ENCODE results near the gene FAXC. TPM values are rescaled to one million over a fixed set of nuclear protein-coding genes. Genes with fewer than 3 reads are reported as not detected.
A peak's percentile ranks its signal among the peaks of the same experiment; 100 is the strongest.

The FAXC gene
- total and polyA plus RNA-seq, 2 donors (not counting 3 experiments of a cell fraction or from before 2014, with no cell fraction given): 3.4 to 3.6 TPM

GRCh38 chr6:99330159-99330558 lies 19.3 kb downstream of the FAXC start:
- H3K4me2 ChIP-seq (ENCODE audit: insufficient read depth, low read length): no peak overlapping the region
- FAIRE-seq (peak; percentile 70), DNase-seq (ENCODE audit: low read depth, low spot score) (peak; percentile 57)
- H3K27me3 ChIP-seq (ENCODE audit: control insufficient read depth in 2 of 2, insufficient read depth in 2 of 2, low read length in 2 of 2): peaks cover 0 to 2% of the 10 kb centered on the region in 2 experiments
- ChIA-PET CTCF (interaction anchor here (0.5 to 3.9 kb wide), 53 partner anchors 9 to 589 kb away, joined by 3 to 41 read pairs (median 4); partner anchors contain the start of genes COQ3, FAXC and PNISR), POLR2A (interaction anchor here (0.8 kb wide), 1 partner anchor 64 kb away, joined by 3 read pairs; the partner anchor contains the start of gene COQ3)
- no peaks in the 10 kb centered on the region for H3K9me3 ChIP-seq (replicated peaks; ENCODE audit: control insufficient read depth, insufficient read depth, low read length)
- H3K4me1 ChIP-seq (ENCODE audit: control insufficient read depth, extremely low read depth, insufficient read depth, low read length): no peaks in the 10 kb centered on the region
- H3K9me1 ChIP-seq (replicated peaks; ENCODE audit: control insufficient read depth, extremely low read depth, insufficient read depth, low read length): no peaks in the 10 kb centered on the region
- dilution Hi-C loops (cut with MboI; ENCODE audit: extremely low pct_ligation_motif_present, low sequenced_read_pairs) (no loop called here), intact Hi-C loops (cut with micrococcal nuclease) (loop anchor here (1.0 kb wide), 3 partner anchors 63 to 416 kb away; partner anchors contain the start of gene PNISR)
- no peaks in the 10 kb centered on the region for H3K79me2 ChIP-seq (ENCODE audit: control insufficient read depth, insufficient read depth, low read length)
- H3K27ac ChIP-seq (ENCODE audit: insufficient read depth, low read depth, low read length): no peak overlapping the region
- no peak overlapping the region for H3K9ac ChIP-seq (replicated peaks; ENCODE audit: extremely low read depth, insufficient read depth, low read length)
- no TSS peak for BruUV-seq (replicated peaks)
- H4K20me1 ChIP-seq (replicated peaks; ENCODE audit: control insufficient read depth, extremely low read depth, insufficient read depth, low read length): no peaks in the 10 kb centered on the region
- H3K4me3 ChIP-seq (replicated peaks in 1 of 3; ENCODE audit: insufficient read depth in 1 of 3, low read depth in 1 of 3, low read length in 3 of 3): no peak overlapping the region
- H2AFZ ChIP-seq (ENCODE audit: low read depth, low read length): no peak overlapping the region
- no peaks in the 10 kb centered on the region for H3K36me3 ChIP-seq (ENCODE audit: control insufficient read depth in 2 of 2, extremely low read depth in 1 of 2, insufficient read depth in 2 of 2, low read length in 2 of 2)
- TF ChIP-seq CTCF (IDR thresholded peaks at IDR 0.05; ENCODE audit: extremely low read depth in 1 of 2, insufficient read depth in 1 of 2, low read depth in 1 of 2, low read length in 2 of 2) (peak; percentile 74 to 81), MYC (IDR thresholded peaks at IDR 0.05; ENCODE audit: low read depth, low read length) (no peak), FOS (IDR thresholded peaks at IDR 0.05; ENCODE audit: borderline replicate concordance, insufficient read depth, low read length) (peak; percentile 5)

GRCh38 chr6:99324996-99325395 lies 24.5 kb downstream of the FAXC start:
- DNase-seq (ENCODE audit: low read depth, low spot score): no peak
- H3K4me3 ChIP-seq (replicated peaks in 1 of 3; ENCODE audit: insufficient read depth in 1 of 3, low read depth in 1 of 3, low read length in 3 of 3): no peak overlapping the region
- no TSS peak for BruUV-seq (replicated peaks)
- POLR2A ChIA-PET: no interaction called here
- CTCF ChIA-PET: interaction anchor here (1.3 to 1.6 kb wide), 4 partner anchors 10 to 41 kb away, joined by 4 to 6 read pairs (median 5); no protein-coding TSS in a partner anchor
- no peak overlapping the region for H3K27ac ChIP-seq (ENCODE audit: insufficient read depth, low read depth, low read length)
- H2AFZ ChIP-seq (ENCODE audit: low read depth, low read length): no peak overlapping the region
- H4K20me1 ChIP-seq (replicated peaks; ENCODE audit: control insufficient read depth, extremely low read depth, insufficient read depth, low read length): no peaks in the 10 kb centered on the region
- H3K9me1 ChIP-seq (replicated peaks; ENCODE audit: control insufficient read depth, extremely low read depth, insufficient read depth, low read length): no peaks in the 10 kb centered on the region
- H3K4me2 ChIP-seq (ENCODE audit: insufficient read depth, low read length): no peak overlapping the region
- H3K36me3 ChIP-seq (ENCODE audit: control insufficient read depth in 2 of 2, extremely low read depth in 1 of 2, insufficient read depth in 2 of 2, low read length in 2 of 2): no peaks in the 10 kb centered on the region
- no peaks in the 10 kb centered on the region for H3K9me3 ChIP-seq (replicated peaks; ENCODE audit: control insufficient read depth, insufficient read depth, low read length)
- H3K4me1 ChIP-seq (ENCODE audit: control insufficient read depth, extremely low read depth, insufficient read depth, low read length): no peaks in the 10 kb centered on the region
- no peaks in the 10 kb centered on the region for H3K79me2 ChIP-seq (ENCODE audit: control insufficient read depth, insufficient read depth, low read length)
- TF ChIP-seq MAX (IDR thresholded peaks at IDR 0.05; ENCODE audit: insufficient read depth, insufficient read length): no peak
- TF ChIP-seq JUN (IDR thresholded peaks at IDR 0.05; ENCODE audit: borderline replicate concordance, insufficient read depth, insufficient read length, low read depth): no peak
- TF ChIP-seq FOS (IDR thresholded peaks at IDR 0.05; ENCODE audit: borderline replicate concordance, insufficient read depth, low read length): no peak
- intact Hi-C loops (cut with micrococcal nuclease): no loop called here
- H3K9ac ChIP-seq (replicated peaks; ENCODE audit: extremely low read depth, insufficient read depth, low read length): no peak overlapping the region
- dilution Hi-C loops (cut with MboI; ENCODE audit: extremely low pct_ligation_motif_present, low sequenced_read_pairs): no loop called here
- no peak for FAIRE-seq
- H3K27me3 ChIP-seq (ENCODE audit: control insufficient read depth in 2 of 2, insufficient read depth in 2 of 2, low read length in 2 of 2): peaks cover 0 to 2% of the 10 kb centered on the region in 2 experiments

Measured in endothelial cell of umbilical vein (primary cell).